Activated CD8-positive, alpha-beta T cell treated with anti-CD3 and anti-CD28 coated beads for 36 hours (primary cell): ENCODE data around the gene EPN1. TPM values are rescaled to one million over a fixed set of nuclear protein-coding genes. Genes with fewer than 3 reads are reported as not detected.

Source experiments
- ATAC-seq: fragments of 200-7000 bp; cut with Tn5 transposase; one replicate; pipeline ENCODE4 v1.10.0; 2021; ENCODE audit warnings: mild to moderate bottlenecking, moderate library complexity
- CTCF ChIA-PET: fragments of 350-600 bp; sonication (Branson Sonifier 250); formaldehyde crosslinking; loops from one replicate; lab custom pipeline; 2021; ENCODE audit warnings: antibody characterized with exemption; lab: Charles Lee
- POLR2A ChIA-PET: fragments of 350-600 bp; sonication (Branson Sonifier 250); formaldehyde crosslinking; loops from one replicate; lab custom pipeline; 2021; ENCODE audit warnings: antibody characterized with exemption; lab: Charles Lee
- DNase-seq: peaks from one replicate; pipeline ENCODE4 v3.0.0-alpha.2; 2020
- H3K27ac Mint-ChIP-seq: one replicate; pipeline ENCODE4 v1.8.0; 2021; ENCODE audit warnings: mild to moderate bottlenecking, mixed read lengths
- H3K27me3 Mint-ChIP-seq: one replicate; pipeline ENCODE4 v1.8.0; 2021; ENCODE audit warnings: mixed read lengths
- H3K36me3 Mint-ChIP-seq: one replicate; pipeline ENCODE4 v1.8.0; 2021; ENCODE audit warnings: low read depth, mixed read lengths
- H3K4me1 Mint-ChIP-seq: one replicate; pipeline ENCODE4 v1.8.0; 2021; ENCODE audit warnings: low read depth, mixed read lengths
- H3K4me3 Mint-ChIP-seq: one replicate; pipeline ENCODE4 v1.8.0; 2021; ENCODE audit warnings: mild to moderate bottlenecking, moderate library complexity, mixed read lengths
- H3K9me3 Mint-ChIP-seq: one replicate; pipeline ENCODE4 v1.8.0; 2021; ENCODE audit warnings: mixed read lengths
- CTCF ChIP-seq: fragments of 200-600 bp; IDR thresholded peaks from one replicate; pipeline ENCODE4 v1.8.0; 2022; ENCODE audit warnings: antibody characterized with exemption, mild to moderate bottlenecking
- intact Hi-C: fragments of 100-400 bp; cut with micrococcal nuclease; formaldehyde crosslinking; loops from one replicate; pipeline ENCODE4 v1.10.0; 2022
- total RNA-seq, 2 experiments: library from RNA; stranded (reverse); gene quantifications; one replicate each; pipeline ENCODE4 v1.2.3, GENCODE V29; 2021

The EPN1 gene
- total RNA-seq, 2 experiments from 2014 or later: 36.2 to 37.7 TPM

GRCh38 chr19:55642153-55643002, 32.6 kb upstream of the EPN1 start:
- intact Hi-C loops: no loop called here
- peak overlapping the region; percentile 99 for H3K27ac Mint-ChIP-seq
- peaks cover 4% of the 10 kb centered on the region for H3K9me3 Mint-ChIP-seq
- H3K27me3 Mint-ChIP-seq: no peaks in the 10 kb centered on the region
- POLR2A ChIA-PET: interaction anchor here (1.0 to 3.2 kb wide), 11 partner anchors 9 to 62 kb away, joined by 3 to 12 read pairs (median 5); partner anchors contain the start of genes FIZ1, U2AF2, ZNF524 and ZNF579
- peak overlapping the region; percentile 82 for H3K4me3 Mint-ChIP-seq
- peaks cover 52% of the 10 kb centered on the region for H3K36me3 Mint-ChIP-seq
- CTCF ChIA-PET: interaction anchor here (1.0 to 1.9 kb wide), 5 partner anchors 10 to 36 kb away, joined by 3 to 15 read pairs (median 7); partner anchors contain the start of gene U2AF2
- peaks cover 51% of the 10 kb centered on the region for H3K4me1 Mint-ChIP-seq
- DNase-seq (peak; percentile 59), ATAC-seq (peak; percentile 25)
- no peak for TF ChIP-seq CTCF

GRCh38 chr19:55643003-55643886, 31.8 kb upstream of the EPN1 start, which contains the start of gene ZNF581:
Gene ZNF581, plus strand, starts transcription at chr19:55643649. Its CDS starts 923 bp downstream, at chr19:55644572.
- ATAC-seq: peak; percentile 57
- Mint-ChIP-seq H3K36me3 (peaks cover 49% of the 10 kb centered on the region), H3K4me1 (peaks cover 47% of the 10 kb centered on the region), H3K9me3 (peaks cover 4% of the 10 kb centered on the region), H3K27me3 (no peaks in the 10 kb centered on the region), H3K4me3 (peak within 1 kb of the TSS; percentile 82), H3K27ac (peak within 1 kb of the TSS; percentile 99)
- intact Hi-C loops: no loop called here
- TF ChIP-seq CTCF: no peak
- peak; percentile 94 for DNase-seq
- ChIA-PET POLR2A (interaction anchor here (1.2 to 3.2 kb wide), 10 partner anchors 7 to 63 kb away, joined by 3 to 12 read pairs (median 6); partner anchors contain the start of genes FIZ1, U2AF2, ZNF524 and ZNF579), CTCF (interaction anchor here (1.0 to 1.9 kb wide), 5 partner anchors 10 to 37 kb away, joined by 3 to 15 read pairs (median 7); partner anchors contain the start of gene U2AF2)

GRCh38 chr19:55643887-55644176, 31.2 kb upstream of the EPN1 start:
- intact Hi-C loops: no loop called here
- peaks cover 45% of the 10 kb centered on the region for H3K36me3 Mint-ChIP-seq
- H3K27ac Mint-ChIP-seq: peak overlapping the region; percentile 96
- ATAC-seq (no peak), DNase-seq (no peak)
- TF ChIP-seq CTCF: no peak
- H3K4me3 Mint-ChIP-seq: peak overlapping the region; percentile 82
- H3K4me1 Mint-ChIP-seq: peaks cover 47% of the 10 kb centered on the region
- POLR2A ChIA-PET: interaction anchor here (1.2 to 3.2 kb wide), 4 partner anchors 8 to 13 kb away, joined by 3 to 12 read pairs (median 7); partner anchors contain the start of gene U2AF2
- H3K27me3 Mint-ChIP-seq: no peaks in the 10 kb centered on the region
- peaks cover 4% of the 10 kb centered on the region for H3K9me3 Mint-ChIP-seq
- CTCF ChIA-PET: interaction anchor here (1.6 to 2.6 kb wide), 2 partner anchors 10 to 11 kb away, joined by 4 to 7 read pairs; no protein-coding TSS in a partner anchor

- intact Hi-C loops: no loop called here
- peak overlapping the region; percentile 96 for H3K27ac Mint-ChIP-seq
- POLR2A ChIA-PET: interaction anchor here (1.2 to 3.2 kb wide), 4 partner anchors 8 to 10 kb away, joined by 3 to 12 read pairs (median 8); partner anchors contain the start of gene U2AF2
Observed at GRCh38 chr19:55644191-55644833, 30.7 kb upstream of the EPN1 start.

More at GRCh38 chr19:55644191-55644833, 30.7 kb upstream of the EPN1 start:
- DNase-seq (no peak), ATAC-seq (no peak)
- Mint-ChIP-seq H3K27me3 (no peaks in the 10 kb centered on the region), H3K4me3 (peak overlapping the region; percentile 82), H3K36me3 (peaks cover 41% of the 10 kb centered on the region), H3K4me1 (peaks cover 46% of the 10 kb centered on the region), H3K9me3 (no peaks in the 10 kb centered on the region)
- no peak for TF ChIP-seq CTCF
- CTCF ChIA-PET: interaction anchor here (1.2 to 2.6 kb wide), 3 partner anchors 9 to 12 kb away, joined by 4 to 7 read pairs (median 4); no protein-coding TSS in a partner anchor
